Measurements from ENCODE around the gene USP17L29. TPM values are rescaled to one million over a fixed set of nuclear protein-coding genes. Genes with fewer than 3 reads are reported as not detected.
"Not testable (repeated sequence)": the region's sequence is repeated elsewhere in the genome, so short reads cannot be mapped to it uniquely, and the experiment has no call there.

Gene USP17L29, protein sequence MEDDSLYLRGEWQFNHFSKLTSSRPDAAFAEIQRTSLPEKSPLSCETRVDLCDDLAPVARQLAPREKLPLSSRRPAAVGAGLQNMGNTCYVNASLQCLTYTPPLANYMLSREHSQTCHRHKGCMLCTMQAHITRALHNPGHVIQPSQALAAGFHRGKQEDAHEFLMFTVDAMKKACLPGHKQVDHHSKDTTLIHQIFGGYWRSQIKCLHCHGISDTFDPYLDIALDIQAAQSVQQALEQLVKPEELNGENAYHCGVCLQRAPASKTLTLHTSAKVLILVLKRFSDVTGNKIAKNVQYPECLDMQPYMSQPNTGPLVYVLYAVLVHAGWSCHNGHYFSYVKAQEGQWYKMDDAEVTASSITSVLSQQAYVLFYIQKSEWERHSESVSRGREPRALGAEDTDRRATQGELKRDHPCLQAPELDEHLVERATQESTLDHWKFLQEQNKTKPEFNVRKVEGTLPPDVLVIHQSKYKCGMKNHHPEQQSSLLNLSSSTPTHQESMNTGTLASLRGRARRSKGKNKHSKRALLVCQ
- not detected for total RNA-seq
- not detected for polyA plus RNA-seq
- total RNA-seq = 0 reads per million in 6 experiments

DNA sequence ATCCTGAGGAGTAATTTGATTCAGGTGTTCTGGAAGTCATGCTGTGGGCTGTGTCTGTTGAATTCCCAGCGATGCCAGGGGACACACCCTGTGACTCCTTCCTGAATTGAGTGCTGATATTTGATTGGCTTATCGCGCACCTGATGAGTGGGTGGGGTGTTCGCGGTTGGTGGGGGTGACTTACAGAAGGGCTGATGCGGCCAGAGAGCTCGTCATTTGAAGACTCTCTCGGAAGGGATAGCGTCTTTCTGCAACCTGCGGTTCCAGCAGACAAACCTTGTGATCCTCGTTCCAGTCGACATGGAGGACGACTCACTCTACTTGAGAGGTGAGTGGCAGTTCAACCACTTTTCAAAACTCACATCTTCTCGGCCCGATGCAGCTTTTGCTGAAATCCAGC is at the start of gene USP17L29:
Gene USP17L29 (plus strand): TSS at position 301 of the 400 bp plus-strand sequence. CDS start 0 bp downstream, at position 301.
- POLR2A ChIA-PET, H3K27me3 Mint-ChIP-seq, DNase-seq, H3K36me3 Mint-ChIP-seq, H3K9me3 Mint-ChIP-seq, H3K27ac Mint-ChIP-seq, H3K4me3 Mint-ChIP-seq, ATAC-seq, H3K4me1 Mint-ChIP-seq: not testable (repeated sequence)

GRCh38 chr4:9324191-9324590 is 29.2 kb upstream of the USP17L29 start:
- H3K27me3 Mint-ChIP-seq, H3K36me3 Mint-ChIP-seq, H3K4me1 Mint-ChIP-seq, POLR2A ChIA-PET, H3K27ac Mint-ChIP-seq, ATAC-seq, H3K4me3 Mint-ChIP-seq, H3K9me3 Mint-ChIP-seq: not testable (repeated sequence)
- peak in 4 of 10 donors; percentile 0 to 9 (median 4) for DNase-seq

DNA sequence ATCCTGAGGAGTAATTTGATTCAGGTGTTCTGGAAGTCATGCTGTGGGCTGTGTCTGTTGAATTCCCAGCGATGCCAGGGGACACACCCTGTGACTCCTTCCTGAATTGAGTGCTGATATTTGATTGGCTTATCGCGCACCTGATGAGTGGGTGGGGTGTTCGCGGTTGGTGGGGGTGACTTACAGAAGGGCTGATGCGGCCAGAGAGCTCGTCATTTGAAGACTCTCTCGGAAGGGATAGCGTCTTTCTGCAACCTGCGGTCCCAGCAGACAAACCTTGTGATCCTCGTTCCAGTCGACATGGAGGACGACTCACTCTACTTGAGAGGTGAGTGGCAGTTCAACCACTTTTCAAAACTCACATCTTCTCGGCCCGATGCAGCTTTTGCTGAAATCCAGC is 28.6 kb upstream of the USP17L29 start, which contains the start of gene USP17L24:
Gene USP17L24 (plus strand): TSS at position 301 of the 400 bp plus-strand sequence. CDS start 0 bp downstream, at position 301.
- ATAC-seq, H3K4me3 Mint-ChIP-seq, POLR2A ChIA-PET, H3K27ac Mint-ChIP-seq, H3K9me3 Mint-ChIP-seq, H3K4me1 Mint-ChIP-seq, H3K27me3 Mint-ChIP-seq, H3K36me3 Mint-ChIP-seq, DNase-seq: not testable (repeated sequence)

GRCh38 chr4:9329611-9330010 is 23.8 kb upstream of the USP17L29 start, which contains the start of gene USP17L25:
TSS of gene USP17L25 (plus strand) at chr4:9329911. CDS start at chr4:9329911, 0 bp downstream.
- POLR2A ChIA-PET, H3K4me1 Mint-ChIP-seq, DNase-seq, H3K4me3 Mint-ChIP-seq, H3K9me3 Mint-ChIP-seq, H3K36me3 Mint-ChIP-seq, H3K27ac Mint-ChIP-seq, ATAC-seq, H3K27me3 Mint-ChIP-seq: not testable (repeated sequence)

DNA sequence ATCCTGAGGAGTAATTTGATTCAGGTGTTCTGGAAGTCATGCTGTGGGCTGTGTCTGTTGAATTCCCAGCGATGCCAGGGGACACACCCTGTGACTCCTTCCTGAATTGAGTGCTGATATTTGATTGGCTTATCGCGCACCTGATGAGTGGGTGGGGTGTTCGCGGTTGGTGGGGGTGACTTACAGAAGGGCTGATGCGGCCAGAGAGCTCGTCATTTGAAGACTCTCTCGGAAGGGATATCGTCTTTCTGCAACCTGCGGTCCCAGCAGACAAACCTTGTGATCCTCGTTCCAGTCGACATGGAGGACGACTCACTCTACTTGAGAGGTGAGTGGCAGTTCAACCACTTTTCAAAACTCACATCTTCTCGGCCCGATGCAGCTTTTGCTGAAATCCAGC is 19.1 kb upstream of the USP17L29 start, which contains the start of gene USP17L26:
Gene USP17L26 (plus strand): TSS at position 301 of the 400 bp plus-strand sequence. CDS start 0 bp downstream, at position 301.
- H3K27ac Mint-ChIP-seq, ATAC-seq, H3K9me3 Mint-ChIP-seq, H3K36me3 Mint-ChIP-seq, H3K4me3 Mint-ChIP-seq, H3K27me3 Mint-ChIP-seq, POLR2A ChIA-PET, H3K4me1 Mint-ChIP-seq, DNase-seq: not testable (repeated sequence)

GRCh38 chr4:9339103-9339502 is 14.3 kb upstream of the USP17L29 start, which contains the start of gene USP17L5:
TSS of gene USP17L5 (plus strand) at chr4:9339403. CDS start at chr4:9339403, 0 bp downstream.
- H3K4me3 Mint-ChIP-seq, H3K4me1 Mint-ChIP-seq, H3K27ac Mint-ChIP-seq, DNase-seq, ATAC-seq, H3K36me3 Mint-ChIP-seq, H3K9me3 Mint-ChIP-seq, POLR2A ChIA-PET, H3K27me3 Mint-ChIP-seq: not testable (repeated sequence)

DNA sequence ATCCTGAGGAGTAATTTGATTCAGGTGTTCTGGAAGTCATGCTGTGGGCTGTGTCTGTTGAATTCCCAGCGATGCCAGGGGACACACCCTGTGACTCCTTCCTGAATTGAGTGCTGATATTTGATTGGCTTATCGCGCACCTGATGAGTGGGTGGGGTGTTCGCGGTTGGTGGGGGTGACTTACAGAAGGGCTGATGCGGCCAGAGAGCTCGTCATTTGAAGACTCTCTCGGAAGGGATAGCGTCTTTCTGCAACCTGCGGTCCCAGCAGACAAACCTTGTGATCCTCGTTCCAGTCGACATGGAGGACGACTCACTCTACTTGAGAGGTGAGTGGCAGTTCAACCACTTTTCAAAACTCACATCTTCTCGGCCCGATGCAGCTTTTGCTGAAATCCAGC is 9.6 kb upstream of the USP17L29 start, which contains the start of gene USP17L27:
Gene USP17L27 (plus strand): TSS at position 301 of the 400 bp plus-strand sequence. CDS start 0 bp downstream, at position 301.
- H3K4me1 Mint-ChIP-seq, H3K27ac Mint-ChIP-seq, H3K36me3 Mint-ChIP-seq, H3K27me3 Mint-ChIP-seq, DNase-seq, H3K9me3 Mint-ChIP-seq, H3K4me3 Mint-ChIP-seq, ATAC-seq, POLR2A ChIA-PET: not testable (repeated sequence)

DNA sequence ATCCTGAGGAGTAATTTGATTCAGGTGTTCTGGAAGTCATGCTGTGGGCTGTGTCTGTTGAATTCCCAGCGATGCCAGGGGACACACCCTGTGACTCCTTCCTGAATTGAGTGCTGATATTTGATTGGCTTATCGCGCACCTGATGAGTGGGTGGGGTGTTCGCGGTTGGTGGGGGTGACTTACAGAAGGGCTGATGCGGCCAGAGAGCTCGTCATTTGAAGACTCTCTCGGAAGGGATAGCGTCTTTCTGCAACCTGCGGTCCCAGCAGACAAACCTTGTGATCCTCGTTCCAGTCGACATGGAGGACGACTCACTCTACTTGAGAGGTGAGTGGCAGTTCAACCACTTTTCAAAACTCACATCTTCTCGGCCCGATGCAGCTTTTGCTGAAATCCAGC is 4.8 kb upstream of the USP17L29 start, which contains the start of gene USP17L28:
Gene USP17L28 (plus strand): TSS at position 301 of the 400 bp plus-strand sequence. CDS start 0 bp downstream, at position 301.
- H3K4me1 Mint-ChIP-seq, H3K27ac Mint-ChIP-seq, H3K27me3 Mint-ChIP-seq, DNase-seq, H3K36me3 Mint-ChIP-seq, POLR2A ChIA-PET, H3K4me3 Mint-ChIP-seq, ATAC-seq, H3K9me3 Mint-ChIP-seq: not testable (repeated sequence)

GRCh38 chr4:9350866-9351265 is 2.6 kb upstream of the USP17L29 start:
- H3K4me1 Mint-ChIP-seq, POLR2A ChIA-PET, H3K4me3 Mint-ChIP-seq, H3K9me3 Mint-ChIP-seq, H3K27ac Mint-ChIP-seq, ATAC-seq, H3K27me3 Mint-ChIP-seq, H3K36me3 Mint-ChIP-seq: not testable (repeated sequence)
- peak in 1 of 10 donors; percentile 4 for DNase-seq

DNA sequence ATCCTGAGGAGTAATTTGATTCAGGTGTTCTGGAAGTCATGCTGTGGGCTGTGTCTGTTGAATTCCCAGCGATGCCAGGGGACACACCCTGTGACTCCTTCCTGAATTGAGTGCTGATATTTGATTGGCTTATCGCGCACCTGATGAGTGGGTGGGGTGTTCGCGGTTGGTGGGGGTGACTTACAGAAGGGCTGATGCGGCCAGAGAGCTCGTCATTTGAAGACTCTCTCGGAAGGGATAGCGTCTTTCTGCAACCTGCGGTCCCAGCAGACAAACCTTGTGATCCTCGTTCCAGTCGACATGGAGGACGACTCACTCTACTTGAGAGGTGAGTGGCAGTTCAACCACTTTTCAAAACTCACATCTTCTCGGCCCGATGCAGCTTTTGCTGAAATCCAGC is 9.4 kb downstream of the USP17L29 start, which contains the start of gene USP17L30:
Gene USP17L30 (plus strand): TSS at position 301 of the 400 bp plus-strand sequence. CDS start 0 bp downstream, at position 301.
- H3K4me3 Mint-ChIP-seq, H3K27ac Mint-ChIP-seq, H3K4me1 Mint-ChIP-seq, ATAC-seq, POLR2A ChIA-PET, H3K27me3 Mint-ChIP-seq, H3K36me3 Mint-ChIP-seq, DNase-seq, H3K9me3 Mint-ChIP-seq: not testable (repeated sequence)

- POLR2A ChIA-PET, DNase-seq, H3K27me3 Mint-ChIP-seq, ATAC-seq, H3K4me1 Mint-ChIP-seq, H3K36me3 Mint-ChIP-seq, H3K9me3 Mint-ChIP-seq, H3K27ac Mint-ChIP-seq: not testable (repeated sequence)
- peak overlapping the region in 4 of 10 donors; percentile 4 to 16 (median 10) for H3K4me3 Mint-ChIP-seq
Measured at GRCh38 chr4:9379881-9380280, 26.4 kb downstream of the USP17L29 start.

DNA sequence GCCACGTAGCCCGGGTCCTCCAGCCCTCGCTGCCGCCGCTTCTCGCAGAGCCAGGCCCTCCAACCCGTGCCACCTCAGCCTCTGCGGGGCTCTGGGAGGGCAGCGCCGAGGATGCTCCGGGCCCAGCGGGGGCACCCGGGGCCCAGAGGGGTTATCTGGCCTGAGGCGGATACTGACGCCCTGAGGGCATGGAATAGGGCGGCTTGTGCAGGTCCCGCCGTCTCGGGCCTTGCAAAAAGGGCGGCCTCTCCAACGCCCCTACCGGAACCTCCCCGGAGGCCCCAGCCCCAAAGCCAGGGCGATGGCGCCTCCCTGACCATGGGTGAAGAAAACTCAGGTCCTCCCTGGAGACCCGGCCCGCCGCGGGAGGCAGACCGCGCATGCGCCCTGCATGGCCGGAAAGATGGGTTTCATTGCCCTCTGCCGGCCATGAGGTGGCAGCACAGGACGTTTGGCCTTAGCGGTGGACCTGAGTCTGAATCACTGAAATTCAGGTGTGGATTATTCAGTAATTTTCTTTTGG is 27.6 kb downstream of the USP17L29 start:
- peak overlapping the region in 9 of 10 donors; percentile 12 to 73 (median 57) for H3K4me3 Mint-ChIP-seq
- H3K36me3 Mint-ChIP-seq, H3K9me3 Mint-ChIP-seq, H3K27ac Mint-ChIP-seq, H3K27me3 Mint-ChIP-seq, POLR2A ChIA-PET, H3K4me1 Mint-ChIP-seq: not testable (repeated sequence)
- ATAC-seq = peak; percentile 48 to 53
- DNase-seq = peak; percentile 21 to 64 (median 58)

DNA sequence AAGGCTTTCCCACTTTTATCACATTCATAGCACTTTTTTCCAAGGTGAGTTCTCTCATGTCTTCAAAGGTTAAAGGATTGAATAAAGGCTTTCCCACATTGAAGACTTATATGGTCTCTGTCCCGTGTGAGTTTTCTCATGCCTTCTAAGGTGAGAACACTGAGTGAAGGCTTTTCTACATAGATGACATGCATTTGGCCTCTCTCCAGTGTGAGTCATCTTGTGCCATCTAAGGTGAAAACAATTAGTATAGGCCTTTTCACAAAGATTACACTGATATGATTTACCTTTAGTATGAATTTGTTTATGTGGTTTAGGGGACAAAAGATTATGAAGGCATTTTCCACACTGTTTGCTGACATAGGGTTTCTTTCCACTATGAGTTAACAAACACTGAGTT is 30.7 kb downstream of the USP17L29 start:
- Mint-ChIP-seq H3K4me3 (no peak overlapping the region), H3K27ac (no peak overlapping the region), H3K27me3 (peaks cover 0 to 5% (median 0%) of the 10 kb centered on the region in 5 donors), H3K4me1 (peaks cover 0 to 3% (median under 1%) of the 10 kb centered on the region in 4 donors), H3K9me3 (no peaks in the 10 kb centered on the region), H3K36me3 (no peaks in the 10 kb centered on the region)
- POLR2A ChIA-PET = no interaction called here
- DNase-seq (no peak), ATAC-seq (no peak)

All from naive thymus-derived CD8-positive, alpha-beta T cell (primary cell).